ENCODE data around the gene SGCB.

The SGCB gene

DNA sequence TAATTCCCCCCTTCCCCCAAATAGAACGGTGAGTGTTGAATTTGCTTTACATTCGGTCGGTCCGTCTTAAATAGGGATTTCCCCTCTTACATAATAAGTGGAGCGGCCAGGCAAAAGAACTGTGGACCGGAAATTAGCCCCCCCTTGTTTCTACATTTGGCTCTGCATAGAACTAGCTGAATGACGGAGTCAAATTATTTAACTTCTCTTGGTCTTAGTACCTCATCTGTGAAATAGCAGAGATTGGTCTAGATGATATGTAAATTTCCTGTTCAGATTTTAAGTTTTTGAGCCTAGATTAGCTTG, 14.3 kb upstream of the SGCB start:
- H3K9ac ChIP-seq (ENCODE audit: low read depth, low read length) = no peak overlapping the region
- H3K27ac ChIP-seq (ENCODE audit: low read depth, low read length) = no peak overlapping the region

DNA sequence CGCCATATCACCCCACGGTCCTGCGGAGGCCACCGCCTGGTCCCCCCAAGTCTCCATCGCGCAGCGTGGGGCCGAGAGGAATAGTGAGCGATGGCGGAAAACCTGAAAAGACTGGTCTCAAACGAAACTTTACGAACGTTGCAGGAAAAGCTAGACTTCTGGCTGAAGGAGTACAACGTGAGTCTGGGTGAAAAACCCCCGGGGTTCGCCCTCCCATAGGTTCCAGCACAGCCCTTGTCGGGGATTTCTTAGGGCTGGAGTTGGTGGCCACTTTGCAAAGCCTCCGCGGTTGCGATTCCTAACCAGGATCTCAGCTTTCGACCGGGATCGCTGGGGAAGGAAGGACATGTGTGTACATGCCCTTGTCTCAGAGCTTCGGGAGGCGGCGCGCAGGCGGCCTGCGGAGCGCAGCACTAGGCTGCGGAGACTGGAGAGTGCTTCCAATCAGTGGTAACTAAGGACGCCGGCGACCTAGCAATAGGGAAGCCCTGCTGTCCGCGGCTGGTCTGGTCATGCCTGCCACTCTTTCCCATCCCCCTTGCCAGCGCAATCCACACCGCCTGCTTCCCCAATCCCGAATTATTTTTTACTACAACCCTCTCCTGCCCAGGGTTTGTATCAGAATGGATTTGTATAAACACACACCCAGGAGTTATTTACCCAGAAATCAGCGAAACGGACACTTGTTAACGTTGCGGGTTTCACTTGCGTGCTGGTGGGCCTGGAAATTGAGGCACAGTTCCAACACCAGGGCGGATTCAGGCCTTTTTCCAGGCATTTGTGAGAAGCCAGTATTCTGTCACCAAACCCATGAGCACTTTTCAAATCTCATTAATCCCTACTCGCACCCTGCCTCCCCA, 13.7 kb upstream of the SGCB start:
- peaks cover 41% of the 10 kb centered on the region for H3K27me3 ChIP-seq (ENCODE audit: insufficient read depth, low read length)
- H3K4me3 ChIP-seq (ENCODE audit: low read length) = peak overlapping the region; percentile 78
- H3K9ac ChIP-seq (ENCODE audit: low read depth, low read length) = peak overlapping the region; percentile 74
- peaks cover 6% of the 10 kb centered on the region; the same call in 1 of the 2 replicates for H3K9me3 ChIP-seq (ENCODE audit: insufficient read depth, low read depth, low read length)
- 3% methylated on average over 46 of the region's 46 CpGs for WGBS
- peak overlapping the region; percentile 73; the same call in 1 of the 2 replicates for H3K27ac ChIP-seq (ENCODE audit: low read depth, low read length)
- peaks cover 13% of the 10 kb centered on the region for H3K4me1 ChIP-seq (ENCODE audit: insufficient read depth, low read length)
- no peaks in the 10 kb centered on the region for H3K36me3 ChIP-seq (ENCODE audit: insufficient read depth, low read length)

More for the DNA sequence above, 14.3 kb upstream of the SGCB start:
- 17% methylated on average over 7 of the region's 7 CpGs for WGBS
- peak overlapping the region; percentile 78 for H3K4me3 ChIP-seq (ENCODE audit: low read length)
- peaks cover 6% of the 10 kb centered on the region; the same call in 1 of the 2 replicates for H3K9me3 ChIP-seq (ENCODE audit: insufficient read depth, low read depth, low read length)
- no peaks in the 10 kb centered on the region for H3K36me3 ChIP-seq (ENCODE audit: insufficient read depth, low read length)
- H3K4me1 ChIP-seq (ENCODE audit: insufficient read depth, low read length) = peaks cover 13% of the 10 kb centered on the region
- H3K27me3 ChIP-seq (ENCODE audit: insufficient read depth, low read length) = peaks cover 41% of the 10 kb centered on the region

DNA sequence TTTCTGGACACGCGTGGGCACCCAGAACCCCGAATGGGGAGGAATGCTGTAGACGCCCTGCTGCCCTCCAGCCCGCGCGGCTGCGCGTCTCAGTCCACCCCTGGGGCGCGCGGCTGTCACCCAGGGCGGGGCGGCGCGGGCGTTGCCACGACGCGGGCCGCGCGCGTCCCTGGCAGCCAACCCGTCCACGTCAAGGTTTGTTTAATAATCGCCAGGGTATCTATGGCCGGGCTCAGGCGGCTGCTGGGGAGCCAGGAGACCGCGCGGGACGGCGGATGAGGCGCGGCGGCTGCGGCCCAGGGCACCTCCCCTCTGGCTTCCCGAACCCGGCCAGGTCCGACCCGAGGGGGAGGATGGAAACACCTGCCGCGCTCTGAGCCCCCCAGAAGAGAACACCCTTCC, 13.1 kb upstream of the SGCB start, which contains the start of gene SPATA18:
Gene SPATA18, plus strand, starts transcription at position 92 of the 402 bp plus-strand sequence. CDS start 401 bp downstream, outside the sequence.
- peaks cover 41% of the 10 kb centered on the region for H3K27me3 ChIP-seq (ENCODE audit: insufficient read depth, low read length)
- H3K9me3 ChIP-seq (ENCODE audit: insufficient read depth, low read depth, low read length) = peaks cover 6% of the 10 kb centered on the region; the same call in 1 of the 2 replicates
- H3K9ac ChIP-seq (ENCODE audit: low read depth, low read length) = peak within 1 kb of the TSS; percentile 74
- no peaks in the 10 kb centered on the region for H3K36me3 ChIP-seq (ENCODE audit: insufficient read depth, low read length)
- WGBS = under 1% methylated on average over 44 of the region's 44 CpGs
- peak within 1 kb of the TSS; percentile 78 for H3K4me3 ChIP-seq (ENCODE audit: low read length)
- H3K4me1 ChIP-seq (ENCODE audit: insufficient read depth, low read length) = peaks cover 13% of the 10 kb centered on the region
- peak within 1 kb of the TSS; percentile 73; the same call in 1 of the 2 replicates for H3K27ac ChIP-seq (ENCODE audit: low read depth, low read length)

DNA sequence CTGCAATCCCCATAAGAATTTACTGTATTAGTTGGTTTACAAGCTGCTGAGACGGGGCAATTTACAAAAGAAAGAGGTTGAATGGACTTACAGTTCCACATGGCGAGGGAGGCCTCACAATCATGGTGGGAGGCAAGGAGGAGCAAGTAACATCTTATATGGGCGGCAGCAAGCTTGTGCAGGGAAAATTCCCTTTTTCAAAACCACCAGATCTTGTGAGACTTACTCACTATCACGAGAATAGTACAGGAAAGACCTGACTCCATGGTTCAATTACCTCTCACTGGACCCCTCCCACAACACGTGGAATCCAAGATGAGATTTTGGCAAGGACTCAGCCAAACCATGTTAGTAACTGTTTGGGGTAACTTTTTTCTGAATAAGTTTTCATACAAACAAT, 11.2 kb upstream of the SGCB start:
- Histone ChIP-seq H3K27me3 (ENCODE audit: insufficient read depth, low read length) (peaks cover 41% of the 10 kb centered on the region), H3K4me3 (ENCODE audit: low read length) (no peak overlapping the region), H3K9me3 (ENCODE audit: insufficient read depth, low read depth, low read length) (peaks cover 6% of the 10 kb centered on the region; the same call in 1 of the 2 replicates), H3K9ac (ENCODE audit: low read depth, low read length) (no peak overlapping the region), H3K4me1 (ENCODE audit: insufficient read depth, low read length) (peaks cover 13% of the 10 kb centered on the region), H3K27ac (ENCODE audit: low read depth, low read length) (no peak overlapping the region), H3K36me3 (ENCODE audit: insufficient read depth, low read length) (no peaks in the 10 kb centered on the region)
- 88% methylated on average over 5 of the region's 5 CpGs for WGBS

DNA sequence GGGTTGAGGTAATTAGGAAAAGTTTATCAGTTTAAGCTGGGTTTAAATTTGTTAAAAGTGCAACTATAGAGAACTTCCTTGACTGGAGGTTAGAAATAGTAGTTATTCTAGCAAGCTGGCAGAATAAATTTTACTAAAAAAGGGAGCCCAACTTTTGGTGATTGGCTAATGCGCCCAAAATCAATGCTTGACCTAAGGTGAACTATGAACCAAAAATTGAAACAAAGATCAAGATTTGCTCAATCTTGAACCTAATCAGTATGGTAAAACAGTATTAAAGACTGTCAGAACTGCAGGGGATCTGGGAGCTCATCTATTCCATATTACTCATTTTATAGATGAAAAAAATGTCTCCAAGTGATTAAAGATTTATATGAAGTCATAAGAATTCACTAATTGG, 6.9 kb upstream of the SGCB start:
- H3K27me3 ChIP-seq (ENCODE audit: insufficient read depth, low read length) = peaks cover 30% of the 10 kb centered on the region
- WGBS = 96% methylated on average over 1 of the region's 1 CpG

DNA sequence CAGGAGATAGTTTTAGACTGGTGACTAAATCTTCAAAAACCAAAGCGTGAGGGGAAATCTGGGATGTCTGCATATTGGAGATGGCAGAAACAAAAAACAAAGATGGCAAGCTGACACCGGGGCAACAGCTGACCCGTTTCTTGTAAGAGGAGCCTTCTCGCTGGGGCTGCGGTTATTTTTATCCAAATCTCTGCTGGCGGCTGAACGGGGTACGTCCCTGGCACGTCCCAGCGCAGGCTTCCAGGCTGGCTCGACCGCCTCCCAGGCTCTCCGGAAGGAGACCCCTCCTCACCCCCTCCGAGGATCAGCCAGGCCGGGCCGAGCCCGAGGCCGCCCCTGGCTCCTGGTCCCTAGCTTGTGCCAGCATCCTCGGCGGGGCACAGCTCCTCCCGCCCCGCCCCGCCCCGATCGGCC, 403 bp downstream of the SGCB start:
- peaks cover 35% of the 10 kb centered on the region for H3K27me3 ChIP-seq (ENCODE audit: insufficient read depth, low read length)
- H3K36me3 ChIP-seq (ENCODE audit: insufficient read depth, low read length) = peaks cover 10% of the 10 kb centered on the region
- no peaks in the 10 kb centered on the region for H3K9me3 ChIP-seq (ENCODE audit: insufficient read depth, low read depth, low read length)
- peaks cover 10% of the 10 kb centered on the region; the same call in 1 of the 2 replicates for H3K4me1 ChIP-seq (ENCODE audit: insufficient read depth, low read length)
- H3K9ac ChIP-seq (ENCODE audit: low read depth, low read length) = peak overlapping the region; percentile 82
- under 1% methylated on average over 25 of the region's 25 CpGs for WGBS
- peak overlapping the region; percentile 97 for H3K4me3 ChIP-seq (ENCODE audit: low read length)
- H3K27ac ChIP-seq (ENCODE audit: low read depth, low read length) = 0 out of 2 replicates have a peak overlapping the region, but pooled peaks have one; percentile 22

More for the DNA sequence above, 6.9 kb upstream of the SGCB start:
- Histone ChIP-seq H3K36me3 (ENCODE audit: insufficient read depth, low read length) (no peaks in the 10 kb centered on the region), H3K9ac (ENCODE audit: low read depth, low read length) (no peak overlapping the region), H3K27ac (ENCODE audit: low read depth, low read length) (no peak overlapping the region), H3K4me1 (ENCODE audit: insufficient read depth, low read length) (no peaks in the 10 kb centered on the region; the same call in 1 of the 2 replicates), H3K4me3 (ENCODE audit: low read length) (no peak overlapping the region), H3K9me3 (ENCODE audit: insufficient read depth, low read depth, low read length) (peaks cover 6% of the 10 kb centered on the region; the same call in 1 of the 2 replicates)

DNA sequence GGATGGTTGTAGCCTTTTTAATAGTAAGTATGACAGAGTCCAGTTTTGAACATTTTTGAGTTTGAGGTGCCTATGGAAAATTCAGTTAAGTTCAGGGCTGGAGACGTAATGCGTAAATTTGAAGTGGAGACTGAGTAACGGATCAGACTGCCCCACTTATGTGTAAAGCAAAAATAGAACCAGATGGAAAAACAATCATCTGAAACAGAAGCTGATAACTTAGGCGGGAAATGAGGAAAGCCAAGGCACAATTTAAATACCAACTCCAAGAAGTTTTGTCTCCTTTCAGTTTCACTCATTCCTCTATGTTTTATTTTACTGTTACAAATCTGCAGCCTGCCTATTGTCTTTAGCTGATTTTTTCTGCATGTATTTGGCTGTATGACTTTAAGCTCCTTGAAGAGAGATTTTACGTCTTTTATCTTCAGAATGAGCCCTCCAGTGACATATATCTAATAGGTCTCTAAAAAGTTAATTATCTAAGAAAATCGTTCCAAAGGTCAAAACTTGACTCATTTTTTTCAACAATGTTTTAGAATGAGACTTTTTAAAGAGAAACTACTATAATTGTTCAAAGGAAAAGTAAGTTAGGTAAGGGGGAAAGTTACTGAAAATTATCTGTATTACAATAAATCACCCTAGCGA, 1.1 kb downstream of the SGCB start:
- H3K27ac ChIP-seq (ENCODE audit: low read depth, low read length) = no peak overlapping the region
- WGBS = 93% methylated on average over 4 of the region's 7 CpGs

DNA sequence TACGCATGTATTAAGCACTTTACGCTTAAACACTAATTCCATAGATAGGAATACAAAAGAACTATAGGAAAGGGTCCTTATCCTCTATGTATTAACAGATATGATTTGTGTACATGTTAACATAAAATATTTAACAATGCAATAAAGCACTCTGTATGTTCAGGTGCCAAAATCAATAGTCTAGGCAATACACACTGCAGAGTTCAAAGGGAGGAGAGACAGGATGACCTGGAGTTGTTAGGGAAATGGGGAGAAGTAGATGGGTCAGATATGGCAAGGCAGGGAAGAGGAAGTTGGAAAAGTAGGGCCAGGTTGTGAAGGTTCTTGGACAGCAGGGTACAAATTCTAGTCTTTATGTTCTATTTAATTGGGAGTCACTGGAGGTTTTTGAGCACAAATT, 2.9 kb downstream of the SGCB start:
- H3K4me1 ChIP-seq (ENCODE audit: insufficient read depth, low read length) = peaks cover 10% of the 10 kb centered on the region; the same call in 1 of the 2 replicates
- H3K9ac ChIP-seq (ENCODE audit: low read depth, low read length) = no peak overlapping the region
- peaks cover 34% of the 10 kb centered on the region for H3K36me3 ChIP-seq (ENCODE audit: insufficient read depth, low read length)
- no peak overlapping the region for H3K4me3 ChIP-seq (ENCODE audit: low read length)
- peaks cover 16% of the 10 kb centered on the region for H3K27me3 ChIP-seq (ENCODE audit: insufficient read depth, low read length)
- 100% methylated on average over 1 of the region's 2 CpGs for WGBS
- H3K27ac ChIP-seq (ENCODE audit: low read depth, low read length) = no peak overlapping the region
- H3K9me3 ChIP-seq (ENCODE audit: insufficient read depth, low read depth, low read length) = no peaks in the 10 kb centered on the region

More for the DNA sequence above, 1.1 kb downstream of the SGCB start:
- Histone ChIP-seq H3K4me3 (ENCODE audit: low read length) (peak overlapping the region; percentile 97), H3K36me3 (ENCODE audit: insufficient read depth, low read length) (peaks cover 16% of the 10 kb centered on the region), H3K9ac (ENCODE audit: low read depth, low read length) (peak overlapping the region; percentile 82; the same call in 1 of the 2 replicates), H3K4me1 (ENCODE audit: insufficient read depth, low read length) (peaks cover 10% of the 10 kb centered on the region; the same call in 1 of the 2 replicates), H3K27me3 (ENCODE audit: insufficient read depth, low read length) (peaks cover 33% of the 10 kb centered on the region), H3K9me3 (ENCODE audit: insufficient read depth, low read depth, low read length) (no peaks in the 10 kb centered on the region)

DNA sequence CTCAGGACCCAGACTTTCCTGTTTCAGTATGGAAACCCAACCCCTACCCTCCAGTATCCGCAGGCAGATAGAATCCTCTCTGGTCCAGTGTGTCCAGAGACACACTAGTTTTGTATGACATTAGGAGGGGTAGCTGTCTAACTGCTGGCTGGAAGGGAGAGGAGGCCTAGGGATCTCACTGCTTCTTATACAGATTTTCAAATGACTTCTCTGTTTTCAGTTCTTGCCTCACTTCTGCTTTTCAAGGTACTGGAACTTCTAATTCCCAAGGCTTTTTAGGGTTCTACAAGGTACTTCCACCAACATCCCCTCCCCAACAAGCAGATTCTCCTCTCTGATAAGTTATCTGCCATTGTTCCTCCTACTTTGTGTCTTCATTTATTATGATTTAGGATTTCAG, 6.1 kb downstream of the SGCB start:
- Histone ChIP-seq H3K4me3 (ENCODE audit: low read length) (no peak overlapping the region), H3K9me3 (ENCODE audit: insufficient read depth, low read depth, low read length) (no peaks in the 10 kb centered on the region), H3K36me3 (ENCODE audit: insufficient read depth, low read length) (peaks cover 63% of the 10 kb centered on the region), H3K9ac (ENCODE audit: low read depth, low read length) (no peak overlapping the region), H3K4me1 (ENCODE audit: insufficient read depth, low read length) (peaks cover 6% of the 10 kb centered on the region; the same call in 1 of the 2 replicates), H3K27me3 (ENCODE audit: insufficient read depth, low read length) (no peaks in the 10 kb centered on the region), H3K27ac (ENCODE audit: low read depth, low read length) (no peak overlapping the region)
- whole genome bisulfite sequencing = no CpG with 5 or more reads among the region's 1 CpG

DNA sequence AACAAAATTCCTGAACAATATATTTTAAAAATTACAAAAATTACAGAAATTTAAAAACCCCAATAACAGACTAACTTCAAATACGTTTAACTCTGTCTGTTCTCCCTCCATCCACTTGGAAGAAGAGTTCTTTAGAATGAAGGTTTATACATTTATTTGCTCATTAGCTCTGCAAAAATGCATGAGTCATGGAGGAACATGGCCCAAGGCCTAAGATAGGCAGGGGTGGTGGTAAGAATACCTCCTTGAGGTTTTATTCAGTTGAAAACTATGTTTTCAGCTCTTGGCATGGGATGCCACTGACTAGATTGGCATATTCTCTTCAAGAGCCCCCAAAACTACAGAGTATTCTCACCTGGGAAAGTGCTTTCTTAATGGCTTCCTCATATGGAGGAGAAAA, 9.1 kb downstream of the SGCB start:
- peaks cover 85% of the 10 kb centered on the region for H3K36me3 ChIP-seq (ENCODE audit: insufficient read depth, low read length)

More for the DNA sequence above, 9.1 kb downstream of the SGCB start:
- H3K4me3 ChIP-seq (ENCODE audit: low read length) = no peak overlapping the region
- WGBS = 100% methylated on average over 1 of the region's 1 CpG
- H3K27ac ChIP-seq (ENCODE audit: low read depth, low read length) = no peak overlapping the region
- no peak overlapping the region for H3K9ac ChIP-seq (ENCODE audit: low read depth, low read length)
- no peaks in the 10 kb centered on the region for H3K4me1 ChIP-seq (ENCODE audit: insufficient read depth, low read length)
- no peaks in the 10 kb centered on the region for H3K27me3 ChIP-seq (ENCODE audit: insufficient read depth, low read length)
- no peaks in the 10 kb centered on the region for H3K9me3 ChIP-seq (ENCODE audit: insufficient read depth, low read depth, low read length)

All from HUES64 (cell line).